ACC112 (cell line): Measurements from ENCODE around the gene NAA30.
A peak's percentile ranks its signal among the peaks of the same experiment; 100 is the strongest.

Source experiments
- H2AFZ ChIP-seq: fragments of 200-600 bp; sonication (generic); one replicate; pipeline ENCODE4 v1.6.0; 2017; ENCODE audit warnings: antibody characterized with exemption, low read length; ENCODE audit not compliant: unreplicated experiment
- H3K27ac ChIP-seq: fragments of 200-600 bp; sonication (generic); 2 replicates; pipeline ENCODE4 v1.5.1; 2014; ENCODE audit warnings: low read depth, mild to moderate bottlenecking, antibody characterized with exemption, low read length, moderate library complexity
- H3K27me3 ChIP-seq: fragments of 200-600 bp; sonication (generic); 2 replicates; pipeline ENCODE4 v1.6.1; 2014; ENCODE audit warnings: mild to moderate bottlenecking, antibody characterized with exemption, low read length, moderate library complexity, mixed read lengths; ENCODE audit not compliant: insufficient read depth
- H3K36me3 ChIP-seq: fragments of 200-600 bp; sonication (generic); 2 replicates; pipeline ENCODE4 v1.6.1; 2016; ENCODE audit warnings: mild to moderate bottlenecking, antibody characterized with exemption, low read length, moderate library complexity, mixed read lengths; ENCODE audit not compliant: insufficient read depth
- H3K4me1 ChIP-seq: fragments of 200-600 bp; sonication (generic); one replicate; pipeline ENCODE4 v1.6.1; 2016; ENCODE audit warnings: low read length, mixed read lengths; ENCODE audit not compliant: insufficient read depth, unreplicated experiment, control insufficient read depth
- H3K4me3 ChIP-seq: fragments of 200-600 bp; sonication (generic); 2 replicates; pipeline ENCODE4 v1.5.1; 2014; ENCODE audit warnings: mild to moderate bottlenecking, low read depth, low read length
- H3K79me2 ChIP-seq: fragments of 200-600 bp; sonication (generic); one replicate; pipeline ENCODE4 v1.6.0; 2016; ENCODE audit warnings: low read length; ENCODE audit not compliant: control insufficient read depth, unreplicated experiment, insufficient read depth

The NAA30 gene

GRCh38 chr14:57371013-57371412 lies 19.4 kb upstream of the NAA30 start:
- no peak overlapping the region for H3K27ac ChIP-seq
- no peaks in the 10 kb centered on the region for H3K36me3 ChIP-seq
- H3K27me3 ChIP-seq = 0 out of 2 replicates have a peak, but pooled peaks cover 5% of the 10 kb centered on the region
- no peak overlapping the region for H3K4me3 ChIP-seq
- no peaks in the 10 kb centered on the region for H3K79me2 ChIP-seq
- H3K4me1 ChIP-seq = no peaks in the 10 kb centered on the region
- no peak overlapping the region for H2AFZ ChIP-seq

GRCh38 chr14:57375156-57375555 lies 15.2 kb upstream of the NAA30 start:
- no peaks in the 10 kb centered on the region for H3K27me3 ChIP-seq
- H3K27ac ChIP-seq = no peak overlapping the region
- H3K36me3 ChIP-seq = no peaks in the 10 kb centered on the region
- no peaks in the 10 kb centered on the region for H3K4me1 ChIP-seq
- H3K79me2 ChIP-seq = no peaks in the 10 kb centered on the region
- no peak overlapping the region for H3K4me3 ChIP-seq
- H2AFZ ChIP-seq = no peak overlapping the region

GRCh38 chr14:57378661-57379060 lies 11.7 kb upstream of the NAA30 start:
- Histone ChIP-seq H3K27ac (no peak overlapping the region), H3K4me1 (peaks cover 29% of the 10 kb centered on the region), H3K79me2 (no peaks in the 10 kb centered on the region), H3K4me3 (no peak overlapping the region), H2AFZ (no peak overlapping the region), H3K27me3 (no peaks in the 10 kb centered on the region), H3K36me3 (no peaks in the 10 kb centered on the region)

- Histone ChIP-seq H3K36me3 (no peaks in the 10 kb centered on the region), H3K4me3 (no peak overlapping the region), H3K79me2 (no peaks in the 10 kb centered on the region), H3K27me3 (no peaks in the 10 kb centered on the region), H3K4me1 (peaks cover 30% of the 10 kb centered on the region), H3K27ac (no peak overlapping the region), H2AFZ (peak overlapping the region; percentile 39)
Measured at GRCh38 chr14:57380935-57381334, 9.5 kb upstream of the NAA30 start.

- peak overlapping the region; percentile 16; the same call in 1 of the 2 replicates for H3K4me3 ChIP-seq
- no peaks in the 10 kb centered on the region for H3K27me3 ChIP-seq
- H3K4me1 ChIP-seq = peaks cover 30% of the 10 kb centered on the region
- H2AFZ ChIP-seq = no peak overlapping the region
- H3K27ac ChIP-seq = peak overlapping the region; percentile 58
- no peaks in the 10 kb centered on the region for H3K79me2 ChIP-seq
- H3K36me3 ChIP-seq = no peaks in the 10 kb centered on the region
Measured at GRCh38 chr14:57382283-57382682, 8.1 kb upstream of the NAA30 start.

GRCh38 chr14:57383125-57383745 lies 7.2 kb upstream of the NAA30 start:
- peak overlapping the region; percentile 31; the same call in 1 of the 2 replicates for H3K27ac ChIP-seq
- H3K4me1 ChIP-seq = peaks cover 30% of the 10 kb centered on the region
- H2AFZ ChIP-seq = peak overlapping the region; percentile 35
- H3K4me3 ChIP-seq = no peak overlapping the region
- H3K36me3 ChIP-seq = no peaks in the 10 kb centered on the region
- H3K79me2 ChIP-seq = no peaks in the 10 kb centered on the region
- H3K27me3 ChIP-seq = no peaks in the 10 kb centered on the region

GRCh38 chr14:57388067-57388466 lies 2.3 kb upstream of the NAA30 start:
- peaks cover 14% of the 10 kb centered on the region for H3K4me1 ChIP-seq
- no peaks in the 10 kb centered on the region for H3K27me3 ChIP-seq
- H3K27ac ChIP-seq = no peak overlapping the region
- H3K4me3 ChIP-seq = no peak overlapping the region
- H3K36me3 ChIP-seq = peaks cover 4% of the 10 kb centered on the region; the same call in 1 of the 2 replicates
- H3K79me2 ChIP-seq = peaks cover 27% of the 10 kb centered on the region
- no peak overlapping the region for H2AFZ ChIP-seq

GRCh38 chr14:57389646-57390036 lies 745 bp upstream of the NAA30 start:
- peaks cover 23% of the 10 kb centered on the region for H3K4me1 ChIP-seq
- peaks cover 8% of the 10 kb centered on the region for H3K36me3 ChIP-seq
- H3K4me3 ChIP-seq = peak overlapping the region; percentile 97
- H3K27ac ChIP-seq = peak overlapping the region; percentile 19; the same call in 1 of the 2 replicates
- peak overlapping the region; percentile 81 for H2AFZ ChIP-seq
- peaks cover 42% of the 10 kb centered on the region for H3K79me2 ChIP-seq
- H3K27me3 ChIP-seq = no peaks in the 10 kb centered on the region

- peaks cover 8% of the 10 kb centered on the region for H3K36me3 ChIP-seq
- H3K79me2 ChIP-seq = peaks cover 46% of the 10 kb centered on the region
- no peaks in the 10 kb centered on the region for H3K27me3 ChIP-seq
- H3K4me1 ChIP-seq = peaks cover 23% of the 10 kb centered on the region
- H2AFZ ChIP-seq = peak overlapping the region; percentile 68
- peak overlapping the region; percentile 97 for H3K4me3 ChIP-seq
- peak overlapping the region; percentile 32; the same call in 1 of the 2 replicates for H3K27ac ChIP-seq
Measured at GRCh38 chr14:57390806-57391516, 575 bp downstream of the NAA30 start.

- Histone ChIP-seq H2AFZ (no peak overlapping the region), H3K4me1 (peaks cover 23% of the 10 kb centered on the region), H3K79me2 (peaks cover 48% of the 10 kb centered on the region), H3K27me3 (no peaks in the 10 kb centered on the region), H3K4me3 (peak overlapping the region; percentile 97), H3K36me3 (peaks cover 11% of the 10 kb centered on the region), H3K27ac (no peak overlapping the region; the same call in 1 of the 2 replicates)
Measured at GRCh38 chr14:57391517-57392195, 1.3 kb downstream of the NAA30 start.
